GM23338 (cell line): ENCODE measurements around the gene ERC2. TPM values are rescaled to one million over a fixed set of nuclear protein-coding genes. Genes with fewer than 3 reads are reported as not detected.

ENCODE experiments used
- ATAC-seq: fragments of 200-7000 bp; cut with Tn5 transposase; 3 replicates; pipeline ENCODE4 v1.9.1; 2020
- DNase-seq: peaks from one replicate; pipeline ENCODE4 v3.0.0-alpha.2; 2015; ENCODE audit warnings: low spot score
- H2AFZ ChIP-seq: fragments of 200-600 bp; sonication (generic); 2 replicates; pipeline ENCODE4 v1.8.0; 2016; ENCODE audit warnings: antibody characterized with exemption, mild to moderate bottlenecking, moderate library complexity
- H3F3A ChIP-seq: fragments of 200-600 bp; sonication (generic); replicated peaks from 2 replicates; pipeline ENCODE4 v1.8.0; 2017; ENCODE audit warnings: antibody characterized with exemption, mixed run types, low read depth
- H3K27ac ChIP-seq: fragments of 200-600 bp; sonication (generic); 2 replicates; pipeline ENCODE4 v1.6.1; 2016; ENCODE audit warnings: low read depth
- H3K27me3 ChIP-seq: fragments of 200-600 bp; sonication (generic); 2 replicates; pipeline ENCODE4 v1.8.0; 2016; ENCODE audit warnings: mild to moderate bottlenecking, mixed run types, moderate library complexity; ENCODE audit not compliant: insufficient read depth
- H3K36me3 ChIP-seq: fragments of 200-600 bp; sonication (generic); 2 replicates; pipeline ENCODE4 v1.8.0; 2016; ENCODE audit warnings: mild to moderate bottlenecking; ENCODE audit not compliant: insufficient read depth
- H3K4me1 ChIP-seq: fragments of 200-600 bp; sonication (generic); 2 replicates; pipeline ENCODE4 v1.8.0; 2016; ENCODE audit warnings: mild to moderate bottlenecking, moderate library complexity; ENCODE audit not compliant: insufficient read depth
- H3K4me2 ChIP-seq: fragments of 200-600 bp; sonication (generic); 2 replicates; pipeline ENCODE4 v1.7.1; 2017; ENCODE audit warnings: mixed run types
- H3K4me3 ChIP-seq: fragments of 200-600 bp; sonication (generic); 2 replicates; pipeline ENCODE4 v1.6.1; 2016; ENCODE audit warnings: mixed run types
- H3K79me2 ChIP-seq: fragments of 200-600 bp; sonication (generic); replicated peaks from 2 replicates; pipeline ENCODE4 v1.8.0; 2017; ENCODE audit warnings: mild to moderate bottlenecking; ENCODE audit not compliant: insufficient read depth
- H3K9me2 ChIP-seq: fragments of 200-600 bp; sonication (generic); 2 replicates; pipeline ENCODE4 v1.8.0; 2017; ENCODE audit not compliant: insufficient read depth
- H4K20me1 ChIP-seq: fragments of 200-600 bp; sonication (generic); replicated peaks from 2 replicates; pipeline ENCODE4 v1.8.0; 2017; ENCODE audit warnings: mild to moderate bottlenecking; ENCODE audit not compliant: insufficient read depth
- H3K27ac Mint-ChIP-seq: 2 replicates; pipeline ENCODE4 v1.8.0; 2020; ENCODE audit warnings: inconsistent platforms, mild to moderate bottlenecking, moderate library complexity, mixed read lengths
- H3K27me3 Mint-ChIP-seq: 3 replicates; pipeline ENCODE4 v1.8.0; 2022; ENCODE audit warnings: low read depth, mild to moderate bottlenecking, moderate library complexity, mixed read lengths, inconsistent platforms; ENCODE audit not compliant: insufficient read depth, poor library complexity
- H3K36me3 Mint-ChIP-seq: 3 replicates; pipeline ENCODE4 v1.8.0; 2021; ENCODE audit warnings: low read depth, mild to moderate bottlenecking, inconsistent platforms, moderate library complexity, mixed read lengths
- H3K4me1 Mint-ChIP-seq: 3 replicates; pipeline ENCODE4 v1.8.0; 2020; ENCODE audit warnings: mild to moderate bottlenecking, inconsistent platforms, mixed read lengths
- H3K4me3 Mint-ChIP-seq: 3 replicates; pipeline ENCODE4 v1.8.0; 2021; ENCODE audit warnings: moderate library complexity, mild to moderate bottlenecking, inconsistent platforms, mixed read lengths
- H3K9me3 Mint-ChIP-seq: 3 replicates; pipeline ENCODE4 v1.8.0; 2020; ENCODE audit warnings: moderate library complexity, mild to moderate bottlenecking, inconsistent platforms, mixed read lengths
- CREB1 ChIP-seq: fragments of 250-450 bp; sonication (Bioruptor Pico); IDR thresholded peaks from 2 replicates; pipeline ENCODE4 v1.5.0; 2020; ENCODE audit warnings: low read depth, mild to moderate bottlenecking, moderate library complexity
- EZH2 ChIP-seq: fragments of 200-600 bp; sonication (generic); IDR thresholded peaks from one replicate; pipeline ENCODE4 v1.8.0; 2017; ENCODE audit warnings: antibody characterized with exemption, mild to moderate bottlenecking, low read depth; ENCODE audit not compliant: unreplicated experiment
- EZH2phosphoT487 ChIP-seq: fragments of 200-600 bp; sonication (generic); IDR thresholded peaks from one replicate; pipeline ENCODE4 v1.8.1; 2018; ENCODE audit warnings: antibody characterized with exemption; ENCODE audit not compliant: unreplicated experiment
- JUNB ChIP-seq: IDR thresholded peaks from one replicate; pipeline ENCODE4 v1.6.1; 2016; ENCODE audit warnings: antibody characterized with exemption; ENCODE audit not compliant: unreplicated experiment
- NANOG ChIP-seq: IDR thresholded peaks from 2 replicates; pipeline ENCODE4 v1.6.1; 2016; ENCODE audit warnings: antibody characterized with exemption, borderline replicate concordance
- POLR2AphosphoS5 ChIP-seq: IDR thresholded peaks from 2 replicates; pipeline ENCODE4 v1.6.1; 2016; ENCODE audit warnings: antibody characterized with exemption, low read depth
- STAT1 ChIP-seq: IDR thresholded peaks from one replicate; pipeline ENCODE4 v1.6.1; 2016; ENCODE audit warnings: antibody characterized with exemption; ENCODE audit not compliant: unreplicated experiment
- ZNF114 ChIP-seq: fragments of 250-450 bp; sonication (Bioruptor Pico); IDR thresholded peaks from 2 replicates; pipeline ENCODE4 v1.5.0; 2020; ENCODE audit warnings: mild to moderate bottlenecking, moderate library complexity
- ZNF331 ChIP-seq: fragments of 250-450 bp; sonication (Bioruptor Pico); IDR thresholded peaks from 2 replicates; pipeline ENCODE4 v1.5.0; 2020; ENCODE audit warnings: low read depth, mild to moderate bottlenecking, moderate library complexity
- polyA plus RNA-seq: library from polyadenylated mRNA; unstranded; fragments of >200 nt; fragmentation: Nextera tagmentation; extraction: Ambion mirVana; gene quantifications from 2 replicates; pipeline ENCODE4 v1.2.1, GENCODE V29; 2016
- total RNA-seq: library from RNA; depleted of rRNA; stranded (reverse); fragments of >200 nt; shearing (Covaris generic); gene quantifications from 2 replicates; pipeline ENCODE4 v1.2.3, GENCODE V29; 2014
- TF ChIP-seq, protein P1 (sequence below): fragments of 250-450 bp; sonication (Bioruptor Pico); IDR thresholded peaks from 2 replicates; pipeline ENCODE4 v1.5.0; 2020; ENCODE audit warnings: mild to moderate bottlenecking, moderate library complexity
- TF ChIP-seq, protein P2 (sequence below): IDR thresholded peaks from one replicate; pipeline ENCODE4 v1.6.1; 2018; ENCODE audit warnings: antibody characterized with exemption; ENCODE audit not compliant: unreplicated experiment
- TF ChIP-seq, protein P3 (sequence below), 2 experiments: fragments of 200-600 bp in 1 of 2; sonication (generic) in 1 of 2; conservative IDR thresholded peaks; 2 replicates each; pipeline versions ENCODE4 v1.5.1 to v1.6.1; 2016 to 2017; ENCODE audit warnings: antibody characterized with exemption in 2 of 2, low read depth in 2 of 2, mild to moderate bottlenecking in 2 of 2, moderate library complexity in 1 of 2
- TF ChIP-seq, protein P4 (sequence below): IDR thresholded peaks from 2 replicates; pipeline ENCODE4 v1.6.1; 2016; ENCODE audit warnings: antibody characterized with exemption

The ERC2 gene
- total and polyA plus RNA-seq, 2 experiments from 2014 or later, result 11.8 to 13.7 TPM

DNA sequence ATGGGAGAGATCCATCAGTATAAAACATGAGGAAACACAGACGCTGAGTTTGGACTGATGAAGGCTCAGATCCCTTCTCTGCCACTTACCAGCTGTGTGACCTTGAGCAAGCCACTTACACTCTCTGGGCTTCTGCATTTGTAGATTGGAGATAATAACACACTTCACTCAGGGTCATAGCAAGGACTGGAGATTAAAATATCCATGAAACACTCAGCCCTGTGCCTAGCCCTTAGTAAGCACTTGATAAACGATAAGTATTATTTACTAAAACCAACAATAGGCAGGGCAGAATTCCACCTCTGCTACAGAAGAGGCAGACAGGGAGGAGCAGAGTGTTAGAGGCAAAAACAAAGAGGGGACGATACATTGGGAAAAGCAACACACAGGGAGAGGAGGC is 560.7 kb downstream of the ERC2 start:
- Mint-ChIP-seq H3K27me3 (peaks cover 5% of the 10 kb centered on the region), H3K4me3 (no peak overlapping the region), H3K27ac (no peak overlapping the region), H3K9me3 (no peaks in the 10 kb centered on the region), H3K4me1 (no peaks in the 10 kb centered on the region; the same call in 2 of the 3 replicates), H3K36me3 (no peaks in the 10 kb centered on the region)
- no peaks in the 10 kb centered on the region for H4K20me1 ChIP-seq
- no peaks in the 10 kb centered on the region for H3K4me1 ChIP-seq
- no peak overlapping the region for H2AFZ ChIP-seq
- no peak overlapping the region for H3K27ac ChIP-seq
- H3K4me2 ChIP-seq, result no peak overlapping the region
- H3F3A ChIP-seq, result no peaks in the 10 kb centered on the region
- no peak for TF ChIP-seq ZNF331
- TF ChIP-seq, protein P1, sequence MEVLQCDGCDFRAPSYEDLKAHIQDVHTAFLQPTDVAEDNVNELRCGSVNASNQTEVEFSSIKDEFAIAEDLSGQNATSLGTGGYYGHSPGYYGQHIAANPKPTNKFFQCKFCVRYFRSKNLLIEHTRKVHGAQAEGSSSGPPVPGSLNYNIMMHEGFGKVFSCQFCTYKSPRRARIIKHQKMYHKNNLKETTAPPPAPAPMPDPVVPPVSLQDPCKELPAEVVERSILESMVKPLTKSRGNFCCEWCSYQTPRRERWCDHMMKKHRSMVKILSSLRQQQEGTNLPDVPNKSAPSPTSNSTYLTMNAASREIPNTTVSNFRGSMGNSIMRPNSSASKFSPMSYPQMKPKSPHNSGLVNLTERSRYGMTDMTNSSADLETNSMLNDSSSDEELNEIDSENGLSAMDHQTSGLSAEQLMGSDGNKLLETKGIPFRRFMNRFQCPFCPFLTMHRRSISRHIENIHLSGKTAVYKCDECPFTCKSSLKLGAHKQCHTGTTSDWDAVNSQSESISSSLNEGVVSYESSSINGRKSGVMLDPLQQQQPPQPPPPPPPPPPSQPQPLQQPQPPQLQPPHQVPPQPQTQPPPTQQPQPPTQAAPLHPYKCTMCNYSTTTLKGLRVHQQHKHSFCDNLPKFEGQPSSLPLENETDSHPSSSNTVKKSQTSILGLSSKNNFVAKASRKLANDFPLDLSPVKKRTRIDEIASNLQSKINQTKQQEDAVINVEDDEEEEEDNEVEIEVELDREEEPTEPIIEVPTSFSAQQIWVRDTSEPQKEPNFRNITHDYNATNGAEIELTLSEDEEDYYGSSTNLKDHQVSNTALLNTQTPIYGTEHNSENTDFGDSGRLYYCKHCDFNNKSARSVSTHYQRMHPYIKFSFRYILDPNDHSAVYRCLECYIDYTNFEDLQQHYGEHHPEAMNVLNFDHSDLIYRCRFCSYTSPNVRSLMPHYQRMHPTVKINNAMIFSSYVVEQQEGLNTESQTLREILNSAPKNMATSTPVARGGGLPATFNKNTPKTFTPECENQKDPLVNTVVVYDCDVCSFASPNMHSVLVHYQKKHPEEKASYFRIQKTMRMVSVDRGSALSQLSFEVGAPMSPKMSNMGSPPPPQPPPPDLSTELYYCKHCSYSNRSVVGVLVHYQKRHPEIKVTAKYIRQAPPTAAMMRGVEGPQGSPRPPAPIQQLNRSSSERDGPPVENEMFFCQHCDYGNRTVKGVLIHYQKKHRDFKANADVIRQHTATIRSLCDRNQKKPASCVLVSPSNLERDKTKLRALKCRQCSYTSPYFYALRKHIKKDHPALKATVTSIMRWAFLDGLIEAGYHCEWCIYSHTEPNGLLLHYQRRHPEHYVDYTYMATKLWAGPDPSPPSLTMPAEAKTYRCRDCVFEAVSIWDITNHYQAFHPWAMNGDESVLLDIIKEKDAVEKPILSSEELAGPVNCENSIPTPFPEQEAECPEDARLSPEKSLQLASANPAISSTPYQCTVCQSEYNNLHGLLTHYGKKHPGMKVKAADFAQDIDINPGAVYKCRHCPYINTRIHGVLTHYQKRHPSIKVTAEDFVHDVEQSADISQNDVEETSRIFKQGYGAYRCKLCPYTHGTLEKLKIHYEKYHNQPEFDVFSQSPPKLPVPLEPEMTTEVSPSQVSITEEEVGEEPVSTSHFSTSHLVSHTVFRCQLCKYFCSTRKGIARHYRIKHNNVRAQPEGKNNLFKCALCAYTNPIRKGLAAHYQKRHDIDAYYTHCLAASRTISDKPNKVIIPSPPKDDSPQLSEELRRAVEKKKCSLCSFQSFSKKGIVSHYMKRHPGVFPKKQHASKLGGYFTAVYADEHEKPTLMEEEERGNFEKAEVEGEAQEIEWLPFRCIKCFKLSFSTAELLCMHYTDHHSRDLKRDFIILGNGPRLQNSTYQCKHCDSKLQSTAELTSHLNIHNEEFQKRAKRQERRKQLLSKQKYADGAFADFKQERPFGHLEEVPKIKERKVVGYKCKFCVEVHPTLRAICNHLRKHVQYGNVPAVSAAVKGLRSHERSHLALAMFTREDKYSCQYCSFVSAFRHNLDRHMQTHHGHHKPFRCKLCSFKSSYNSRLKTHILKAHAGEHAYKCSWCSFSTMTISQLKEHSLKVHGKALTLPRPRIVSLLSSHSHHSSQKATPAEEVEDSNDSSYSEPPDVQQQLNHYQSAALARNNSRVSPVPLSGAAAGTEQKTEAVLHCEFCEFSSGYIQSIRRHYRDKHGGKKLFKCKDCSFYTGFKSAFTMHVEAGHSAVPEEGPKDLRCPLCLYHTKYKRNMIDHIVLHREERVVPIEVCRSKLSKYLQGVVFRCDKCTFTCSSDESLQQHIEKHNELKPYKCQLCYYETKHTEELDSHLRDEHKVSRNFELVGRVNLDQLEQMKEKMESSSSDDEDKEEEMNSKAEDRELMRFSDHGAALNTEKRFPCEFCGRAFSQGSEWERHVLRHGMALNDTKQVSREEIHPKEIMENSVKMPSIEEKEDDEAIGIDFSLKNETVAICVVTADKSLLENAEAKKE (CRISPR knock-in tag), result no peak
- no peak for TF ChIP-seq STAT1
- TF ChIP-seq NANOG, result no peak
- no peak for TF ChIP-seq EZH2phosphoT487
- TF ChIP-seq, protein P2, sequence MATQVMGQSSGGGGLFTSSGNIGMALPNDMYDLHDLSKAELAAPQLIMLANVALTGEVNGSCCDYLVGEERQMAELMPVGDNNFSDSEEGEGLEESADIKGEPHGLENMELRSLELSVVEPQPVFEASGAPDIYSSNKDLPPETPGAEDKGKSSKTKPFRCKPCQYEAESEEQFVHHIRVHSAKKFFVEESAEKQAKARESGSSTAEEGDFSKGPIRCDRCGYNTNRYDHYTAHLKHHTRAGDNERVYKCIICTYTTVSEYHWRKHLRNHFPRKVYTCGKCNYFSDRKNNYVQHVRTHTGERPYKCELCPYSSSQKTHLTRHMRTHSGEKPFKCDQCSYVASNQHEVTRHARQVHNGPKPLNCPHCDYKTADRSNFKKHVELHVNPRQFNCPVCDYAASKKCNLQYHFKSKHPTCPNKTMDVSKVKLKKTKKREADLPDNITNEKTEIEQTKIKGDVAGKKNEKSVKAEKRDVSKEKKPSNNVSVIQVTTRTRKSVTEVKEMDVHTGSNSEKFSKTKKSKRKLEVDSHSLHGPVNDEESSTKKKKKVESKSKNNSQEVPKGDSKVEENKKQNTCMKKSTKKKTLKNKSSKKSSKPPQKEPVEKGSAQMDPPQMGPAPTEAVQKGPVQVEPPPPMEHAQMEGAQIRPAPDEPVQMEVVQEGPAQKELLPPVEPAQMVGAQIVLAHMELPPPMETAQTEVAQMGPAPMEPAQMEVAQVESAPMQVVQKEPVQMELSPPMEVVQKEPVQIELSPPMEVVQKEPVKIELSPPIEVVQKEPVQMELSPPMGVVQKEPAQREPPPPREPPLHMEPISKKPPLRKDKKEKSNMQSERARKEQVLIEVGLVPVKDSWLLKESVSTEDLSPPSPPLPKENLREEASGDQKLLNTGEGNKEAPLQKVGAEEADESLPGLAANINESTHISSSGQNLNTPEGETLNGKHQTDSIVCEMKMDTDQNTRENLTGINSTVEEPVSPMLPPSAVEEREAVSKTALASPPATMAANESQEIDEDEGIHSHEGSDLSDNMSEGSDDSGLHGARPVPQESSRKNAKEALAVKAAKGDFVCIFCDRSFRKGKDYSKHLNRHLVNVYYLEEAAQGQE, result no peak
- no peak for TF ChIP-seq POLR2AphosphoS5
- TF ChIP-seq, protein P3, sequence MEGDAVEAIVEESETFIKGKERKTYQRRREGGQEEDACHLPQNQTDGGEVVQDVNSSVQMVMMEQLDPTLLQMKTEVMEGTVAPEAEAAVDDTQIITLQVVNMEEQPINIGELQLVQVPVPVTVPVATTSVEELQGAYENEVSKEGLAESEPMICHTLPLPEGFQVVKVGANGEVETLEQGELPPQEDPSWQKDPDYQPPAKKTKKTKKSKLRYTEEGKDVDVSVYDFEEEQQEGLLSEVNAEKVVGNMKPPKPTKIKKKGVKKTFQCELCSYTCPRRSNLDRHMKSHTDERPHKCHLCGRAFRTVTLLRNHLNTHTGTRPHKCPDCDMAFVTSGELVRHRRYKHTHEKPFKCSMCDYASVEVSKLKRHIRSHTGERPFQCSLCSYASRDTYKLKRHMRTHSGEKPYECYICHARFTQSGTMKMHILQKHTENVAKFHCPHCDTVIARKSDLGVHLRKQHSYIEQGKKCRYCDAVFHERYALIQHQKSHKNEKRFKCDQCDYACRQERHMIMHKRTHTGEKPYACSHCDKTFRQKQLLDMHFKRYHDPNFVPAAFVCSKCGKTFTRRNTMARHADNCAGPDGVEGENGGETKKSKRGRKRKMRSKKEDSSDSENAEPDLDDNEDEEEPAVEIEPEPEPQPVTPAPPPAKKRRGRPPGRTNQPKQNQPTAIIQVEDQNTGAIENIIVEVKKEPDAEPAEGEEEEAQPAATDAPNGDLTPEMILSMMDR (conservative IDR thresholded peaks at IDR 0.05; ENCODE audit: low read depth in 2 of 2), result no peak
- no peak for TF ChIP-seq CREB1 (CRISPR knock-in tag)
- TF ChIP-seq ZNF114 (CRISPR knock-in tag), result no peak
- TF ChIP-seq EZH2, result no peak
- TF ChIP-seq JUNB, result no peak
- TF ChIP-seq, protein P4, sequence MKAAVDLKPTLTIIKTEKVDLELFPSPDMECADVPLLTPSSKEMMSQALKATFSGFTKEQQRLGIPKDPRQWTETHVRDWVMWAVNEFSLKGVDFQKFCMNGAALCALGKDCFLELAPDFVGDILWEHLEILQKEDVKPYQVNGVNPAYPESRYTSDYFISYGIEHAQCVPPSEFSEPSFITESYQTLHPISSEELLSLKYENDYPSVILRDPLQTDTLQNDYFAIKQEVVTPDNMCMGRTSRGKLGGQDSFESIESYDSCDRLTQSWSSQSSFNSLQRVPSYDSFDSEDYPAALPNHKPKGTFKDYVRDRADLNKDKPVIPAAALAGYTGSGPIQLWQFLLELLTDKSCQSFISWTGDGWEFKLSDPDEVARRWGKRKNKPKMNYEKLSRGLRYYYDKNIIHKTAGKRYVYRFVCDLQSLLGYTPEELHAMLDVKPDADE, result no peak
- no peaks in the 10 kb centered on the region for H3K27me3 ChIP-seq
- no peaks in the 10 kb centered on the region for H3K79me2 ChIP-seq
- DNase-seq (no peak), ATAC-seq (no peak)
- no peak overlapping the region for H3K4me3 ChIP-seq
- H3K36me3 ChIP-seq, result no peaks in the 10 kb centered on the region
- H3K9me2 ChIP-seq, result no peaks in the 10 kb centered on the region
